ENCODE measurements around the gene KCNJ1. TPM values are rescaled to one million over a fixed set of nuclear protein-coding genes. Genes with fewer than 3 reads are reported as not detected.

The KCNJ1 gene
- total and polyA plus RNA-seq, 8 donors, result 0.03 to 0.28 (median 0.08) TPM; not detected in 3

DNA sequence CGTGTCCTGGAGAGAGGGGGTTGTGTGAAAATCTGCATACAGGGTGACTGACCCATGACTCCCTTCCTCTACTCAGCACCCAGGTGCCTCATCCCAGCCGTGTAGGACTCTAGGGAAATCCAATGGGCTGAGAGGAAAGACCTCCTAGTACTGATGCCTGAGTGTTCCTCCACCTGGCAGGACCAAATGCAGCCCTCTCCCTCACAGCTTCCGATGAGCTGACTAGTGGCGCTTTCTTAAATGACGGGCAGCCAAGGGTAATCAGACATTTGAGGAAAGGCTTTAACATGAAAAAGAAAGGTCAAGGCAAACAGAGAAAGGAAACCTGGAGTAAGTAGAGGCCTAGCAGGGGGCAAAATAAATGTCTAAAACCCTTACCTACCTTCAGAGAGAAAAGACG, 5.0 kb upstream of the KCNJ1 start:
- H3K4me3 ChIP-seq, result no peak overlapping the region
- no peaks in the 10 kb centered on the region for H3K36me3 ChIP-seq
- ATAC-seq (no peak), FAIRE-seq (no peak), DNase-seq (no peak)
- intact Hi-C loops (cut with DNase I), result no loop called here
- H3K4me1 ChIP-seq, result no peaks in the 10 kb centered on the region
- H3K27ac ChIP-seq, result no peak overlapping the region
- no peaks in the 10 kb centered on the region for H3K27me3 ChIP-seq
- no peaks in the 10 kb centered on the region for H3K9me3 ChIP-seq
- TF ChIP-seq, protein P1, sequence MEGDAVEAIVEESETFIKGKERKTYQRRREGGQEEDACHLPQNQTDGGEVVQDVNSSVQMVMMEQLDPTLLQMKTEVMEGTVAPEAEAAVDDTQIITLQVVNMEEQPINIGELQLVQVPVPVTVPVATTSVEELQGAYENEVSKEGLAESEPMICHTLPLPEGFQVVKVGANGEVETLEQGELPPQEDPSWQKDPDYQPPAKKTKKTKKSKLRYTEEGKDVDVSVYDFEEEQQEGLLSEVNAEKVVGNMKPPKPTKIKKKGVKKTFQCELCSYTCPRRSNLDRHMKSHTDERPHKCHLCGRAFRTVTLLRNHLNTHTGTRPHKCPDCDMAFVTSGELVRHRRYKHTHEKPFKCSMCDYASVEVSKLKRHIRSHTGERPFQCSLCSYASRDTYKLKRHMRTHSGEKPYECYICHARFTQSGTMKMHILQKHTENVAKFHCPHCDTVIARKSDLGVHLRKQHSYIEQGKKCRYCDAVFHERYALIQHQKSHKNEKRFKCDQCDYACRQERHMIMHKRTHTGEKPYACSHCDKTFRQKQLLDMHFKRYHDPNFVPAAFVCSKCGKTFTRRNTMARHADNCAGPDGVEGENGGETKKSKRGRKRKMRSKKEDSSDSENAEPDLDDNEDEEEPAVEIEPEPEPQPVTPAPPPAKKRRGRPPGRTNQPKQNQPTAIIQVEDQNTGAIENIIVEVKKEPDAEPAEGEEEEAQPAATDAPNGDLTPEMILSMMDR (IDR thresholded peaks at IDR 0.05), result no peak
- WGBS, 2 donors, result 82 to 84% methylated on average over 6 of the region's 6 CpGs

DNA sequence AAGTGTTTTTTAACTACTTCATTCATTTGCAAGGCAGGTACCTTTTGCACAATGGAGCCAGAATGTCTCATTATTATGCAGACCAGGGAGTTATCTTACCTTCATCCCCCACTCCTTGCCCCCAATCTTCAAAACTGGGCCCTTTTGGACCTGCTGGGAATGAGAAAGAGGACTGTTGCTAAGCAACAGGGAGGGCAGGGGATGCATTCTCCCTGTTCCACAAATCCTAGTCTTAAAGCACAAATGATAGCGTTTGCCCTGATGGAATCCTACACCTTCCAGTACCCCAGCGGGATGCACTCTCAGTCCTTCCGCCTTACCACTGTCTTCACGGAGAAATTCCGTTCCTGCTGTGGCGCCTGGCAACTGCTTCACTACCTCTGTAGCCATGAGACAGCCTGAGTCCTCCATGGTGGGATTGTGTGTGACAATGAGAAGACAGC, 4.1 kb upstream of the KCNJ1 start:
- H3K27me3 ChIP-seq, result no peaks in the 10 kb centered on the region
- H3K9me3 ChIP-seq, result no peaks in the 10 kb centered on the region
- no peaks in the 10 kb centered on the region for H3K36me3 ChIP-seq
- no peak for ATAC-seq
- no peak for FAIRE-seq
- TF ChIP-seq, protein P1 (IDR thresholded peaks at IDR 0.05), result no peak
- no peak overlapping the region for H3K27ac ChIP-seq
- DNase-seq, result no peak
- intact Hi-C loops (cut with DNase I), result no loop called here
- H3K4me3 ChIP-seq, result no peak overlapping the region
- H3K4me1 ChIP-seq, result no peaks in the 10 kb centered on the region
- 85 to 86% methylated on average over 6 of the region's 6 CpGs for WGBS, 2 donors

DNA sequence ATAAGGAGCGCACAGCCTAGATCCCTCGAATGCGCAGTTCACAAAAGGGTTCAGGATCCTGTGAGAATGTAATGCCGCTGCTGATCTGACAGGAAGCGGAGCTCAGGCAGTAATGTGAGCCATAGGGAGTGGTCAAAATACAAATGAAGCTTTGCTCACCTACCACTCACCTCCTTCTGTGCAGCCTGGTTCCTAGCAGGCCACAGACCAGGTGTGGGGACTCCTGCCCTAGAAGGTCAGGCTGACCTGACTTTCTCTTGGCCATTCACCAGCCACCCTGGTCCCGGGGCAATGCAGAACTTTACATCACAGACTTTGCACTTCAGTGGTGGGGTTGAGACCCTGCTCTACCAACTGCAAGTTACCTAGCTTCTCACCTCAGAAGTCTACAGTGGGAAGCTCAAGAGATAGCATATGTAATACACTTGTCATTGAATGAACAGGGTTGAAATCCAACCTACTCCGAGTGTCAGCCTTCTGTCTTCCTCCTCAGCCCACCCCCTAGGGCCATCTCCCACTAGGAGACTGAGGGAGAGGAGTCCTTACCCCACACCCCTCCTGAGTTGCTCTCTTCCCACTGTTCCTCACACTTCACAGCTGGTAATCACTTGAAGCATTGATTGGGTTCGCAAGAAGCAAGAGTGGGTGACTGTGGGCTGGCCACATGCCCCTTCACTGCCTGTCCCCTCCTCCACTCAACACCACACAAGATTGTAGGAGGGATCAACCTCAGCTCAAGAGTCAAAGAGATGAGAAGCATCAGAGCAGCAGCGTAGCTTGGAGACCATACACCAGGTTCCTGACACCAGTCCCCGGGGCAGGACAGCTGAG, 2.0 kb upstream of the KCNJ1 start:
- FAIRE-seq (no peak), ATAC-seq (peak in 1 of 4 donors; percentile 56), DNase-seq (no peak)
- Histone ChIP-seq H3K27me3 (no peaks in the 10 kb centered on the region), H3K4me3 (no peak overlapping the region), H3K27ac (no peak overlapping the region), H3K9me3 (no peaks in the 10 kb centered on the region), H3K4me1 (no peaks in the 10 kb centered on the region), H3K36me3 (no peaks in the 10 kb centered on the region)
- TF ChIP-seq, protein P1 (IDR thresholded peaks at IDR 0.05), result no peak
- intact Hi-C loops (cut with DNase I), result no loop called here
- 93 to 96% methylated on average over 10 of the region's 10 CpGs for WGBS, 2 donors

DNA sequence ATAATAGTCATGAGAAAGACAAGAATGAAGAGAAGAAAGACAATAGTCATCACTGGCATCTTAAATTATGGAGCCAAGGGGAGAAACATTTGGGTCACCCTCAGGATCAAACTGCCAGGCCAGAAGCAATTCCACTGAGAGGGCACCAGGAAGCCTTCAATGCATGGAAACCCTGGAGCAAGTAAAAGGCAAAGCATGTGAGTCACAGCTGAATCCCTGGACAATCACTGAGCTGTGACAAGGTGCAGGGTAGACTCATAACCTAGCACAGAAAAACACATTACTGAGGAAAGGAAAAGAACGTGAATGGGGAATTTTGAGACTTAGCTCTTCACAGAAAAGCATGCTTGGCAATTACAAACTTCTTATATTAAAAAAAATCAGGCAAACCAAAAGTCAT, 1.6 kb downstream of the KCNJ1 start:
- WGBS, 2 donors, result 82 to 86% methylated on average over 1 of the region's 1 CpG
- TF ChIP-seq, protein P1 (IDR thresholded peaks at IDR 0.05), result no peak
- FAIRE-seq (no peak), ATAC-seq (no peak), DNase-seq (no peak)
- H3K9me3 ChIP-seq, result no peaks in the 10 kb centered on the region
- peaks cover 0 to 3% (median 0%) of the 10 kb centered on the region in 3 donors for H3K4me1 ChIP-seq
- H3K27me3 ChIP-seq, result no peaks in the 10 kb centered on the region
- H3K27ac ChIP-seq, result no peak overlapping the region
- intact Hi-C loops (cut with DNase I), result no loop called here
- no peak overlapping the region for H3K4me3 ChIP-seq
- H3K36me3 ChIP-seq, result no peaks in the 10 kb centered on the region
